Measurements from ENCODE around the gene P3H4.

DNA sequence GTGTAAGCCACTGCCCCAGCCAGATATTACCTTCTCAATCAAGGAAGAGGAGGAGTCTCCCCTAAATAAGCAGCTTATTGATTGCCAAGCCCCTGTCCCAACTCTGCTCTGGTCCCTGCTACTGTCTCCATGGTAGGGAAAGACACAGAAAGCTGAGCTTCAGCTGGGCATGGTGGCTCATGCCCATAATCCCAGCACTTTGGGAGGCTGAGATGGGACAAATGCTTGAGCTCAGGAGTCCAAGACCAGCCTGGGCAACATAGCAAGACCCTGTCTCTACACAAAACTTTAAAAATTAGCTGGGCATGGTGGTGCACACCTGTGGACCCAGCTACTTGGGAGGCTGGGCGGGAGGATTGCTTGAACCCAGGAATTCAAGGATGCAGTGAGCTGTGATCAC is 31.8 kb downstream of the P3H4 start:
- TF ChIP-seq POLR2AphosphoS5 (IDR thresholded peaks at IDR 0.05; ENCODE audit: low read depth, low read length) (no peak), SPI1 (IDR thresholded peaks at IDR 0.05; ENCODE audit: low read depth, low read length) (no peak), POLR2A (IDR thresholded peaks at IDR 0.05; ENCODE audit: low read depth, low read length) (no peak), TAF1 (IDR thresholded peaks at IDR 0.05; ENCODE audit: low read depth, low read length) (no peak), PAX5 (IDR thresholded peaks at IDR 0.05; ENCODE audit: insufficient read depth, low read length, severe bottlenecking) (no peak)

Measured in GM12891 (cell line).